ENCODE data around the gene PODXL2.

DNA sequence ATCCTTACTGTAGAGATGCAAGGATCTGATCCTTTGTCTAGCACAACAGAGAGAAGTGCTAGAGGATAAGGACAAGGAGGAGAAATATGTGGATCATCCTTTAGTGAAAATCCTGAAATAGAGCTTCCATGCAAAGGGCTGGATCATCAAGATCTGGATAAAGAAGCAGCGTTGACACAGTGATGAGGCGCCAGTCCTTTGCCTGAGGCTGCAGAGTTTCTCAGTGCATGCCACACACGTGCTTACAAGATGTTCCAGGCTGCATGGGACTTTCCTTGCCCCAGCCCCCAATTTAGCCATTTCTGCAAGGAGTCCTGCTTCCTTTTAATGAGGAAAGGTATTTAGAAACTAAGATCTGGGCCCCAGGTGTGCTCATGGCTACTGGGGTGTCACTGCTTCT lies 36.6 kb downstream of the PODXL2 start:
- TF ChIP-seq, protein P1, sequence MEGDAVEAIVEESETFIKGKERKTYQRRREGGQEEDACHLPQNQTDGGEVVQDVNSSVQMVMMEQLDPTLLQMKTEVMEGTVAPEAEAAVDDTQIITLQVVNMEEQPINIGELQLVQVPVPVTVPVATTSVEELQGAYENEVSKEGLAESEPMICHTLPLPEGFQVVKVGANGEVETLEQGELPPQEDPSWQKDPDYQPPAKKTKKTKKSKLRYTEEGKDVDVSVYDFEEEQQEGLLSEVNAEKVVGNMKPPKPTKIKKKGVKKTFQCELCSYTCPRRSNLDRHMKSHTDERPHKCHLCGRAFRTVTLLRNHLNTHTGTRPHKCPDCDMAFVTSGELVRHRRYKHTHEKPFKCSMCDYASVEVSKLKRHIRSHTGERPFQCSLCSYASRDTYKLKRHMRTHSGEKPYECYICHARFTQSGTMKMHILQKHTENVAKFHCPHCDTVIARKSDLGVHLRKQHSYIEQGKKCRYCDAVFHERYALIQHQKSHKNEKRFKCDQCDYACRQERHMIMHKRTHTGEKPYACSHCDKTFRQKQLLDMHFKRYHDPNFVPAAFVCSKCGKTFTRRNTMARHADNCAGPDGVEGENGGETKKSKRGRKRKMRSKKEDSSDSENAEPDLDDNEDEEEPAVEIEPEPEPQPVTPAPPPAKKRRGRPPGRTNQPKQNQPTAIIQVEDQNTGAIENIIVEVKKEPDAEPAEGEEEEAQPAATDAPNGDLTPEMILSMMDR (IDR thresholded peaks at IDR 0.05; ENCODE audit: borderline replicate concordance, extremely low read depth, low read length, poor library complexity, severe bottlenecking) = no peak
- TF ChIP-seq EZH2 (IDR thresholded peaks at IDR 0.05; ENCODE audit: borderline replicate concordance, low read depth, low read length, severe bottlenecking) = no peak

All from DND-41 (cell line).